Central memory CD8-positive, alpha-beta T cell (primary cell): ENCODE results near the gene ZNF528.

Source experiments
- ATAC-seq: fragments of 150-1000 bp; cut with Tn5 transposase; replicated peaks from 2 replicates; pipeline ENCODE4 v1.10.0; 2022; ENCODE audit warnings: mild to moderate bottlenecking, moderate FRiP score, moderate number of reproducible peaks; ENCODE audit not compliant: poor library complexity, severe bottlenecking; ENCODE audit errors: extremely low read depth
- DNase-seq, 2 donors: peaks; one replicate each; pipeline ENCODE4 v3.0.0; 2021; ENCODE audit warnings: low spot score in 2 of 2
- H3K27ac Mint-ChIP-seq: one replicate; pipeline ENCODE4 v1.8.0; 2022; ENCODE audit warnings: low read depth, mild to moderate bottlenecking, moderate library complexity, mixed read lengths
- H3K27me3 Mint-ChIP-seq: one replicate; pipeline ENCODE4 v1.8.0; 2022; ENCODE audit warnings: mixed read lengths
- H3K36me3 Mint-ChIP-seq: one replicate; pipeline ENCODE4 v1.8.0; 2022; ENCODE audit warnings: mild to moderate bottlenecking, moderate library complexity, mixed read lengths; ENCODE audit not compliant: insufficient read depth
- H3K4me1 Mint-ChIP-seq: one replicate; pipeline ENCODE4 v1.8.0; 2022; ENCODE audit warnings: mixed read lengths
- H3K4me3 Mint-ChIP-seq: one replicate; pipeline ENCODE4 v1.8.0; 2022; ENCODE audit warnings: mild to moderate bottlenecking, moderate library complexity, mixed read lengths
- H3K9me3 Mint-ChIP-seq: one replicate; pipeline ENCODE4 v1.8.0; 2022; ENCODE audit warnings: mixed read lengths

The ZNF528 gene

DNA sequence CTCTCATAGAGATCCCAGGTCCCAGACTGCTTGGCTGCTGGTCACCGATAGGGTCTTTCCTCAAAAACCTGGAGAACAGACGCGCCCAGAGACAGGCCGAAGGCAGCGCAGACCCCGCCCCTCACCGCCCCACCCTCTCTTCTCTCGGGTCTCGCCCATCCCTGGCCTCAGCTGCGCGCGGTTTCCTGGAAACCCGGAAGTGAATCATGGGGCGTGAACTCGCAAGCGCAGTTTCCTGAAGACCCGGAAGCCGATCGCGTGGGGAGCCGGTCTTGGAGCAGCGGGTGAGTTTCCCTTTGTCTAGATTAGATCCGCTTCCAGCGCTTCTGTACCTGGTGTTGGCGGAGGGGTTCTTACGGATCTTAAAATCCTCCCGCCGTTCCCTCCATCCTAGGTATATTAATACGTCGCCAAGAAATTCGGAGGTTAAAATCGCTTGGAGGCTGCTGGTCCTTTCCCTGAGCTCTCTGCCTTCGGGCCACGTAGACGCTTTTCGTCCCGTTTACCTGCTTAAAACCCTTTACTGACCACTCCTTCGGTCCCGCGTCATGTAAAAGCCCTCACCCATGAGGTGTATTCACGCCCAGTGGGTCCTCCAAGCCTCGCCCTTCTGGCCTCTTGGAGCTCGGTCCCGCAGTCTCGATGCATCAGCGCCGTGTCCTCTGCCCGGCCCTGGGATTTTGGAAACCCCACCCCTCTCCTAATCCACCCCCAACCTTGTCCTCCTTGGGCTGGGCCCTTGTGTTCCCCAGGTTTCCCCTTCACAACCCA, 55.9 kb downstream of the ZNF528 start, which contains the start of gene ZNF578:
Gene ZNF578 (plus strand): TSS at position 230 of the 771 bp plus-strand sequence. CDS start 48,293 bp downstream, outside the sequence.
- H3K27me3 Mint-ChIP-seq: peaks cover 9% of the 10 kb centered on the region
- DNase-seq: peak in 1 of 2 donors; percentile 20
- H3K36me3 Mint-ChIP-seq: peaks cover 10% of the 10 kb centered on the region
- H3K27ac Mint-ChIP-seq: no peak within 1 kb of the TSS
- H3K4me3 Mint-ChIP-seq: peak within 1 kb of the TSS; percentile 79
- peak; percentile 64 for ATAC-seq
- peaks cover 60% of the 10 kb centered on the region for H3K9me3 Mint-ChIP-seq
- peaks cover 21% of the 10 kb centered on the region for H3K4me1 Mint-ChIP-seq

GRCh38 chr19:52464798-52465470, 67.3 kb downstream of the ZNF528 start:
- no peaks in the 10 kb centered on the region for H3K27me3 Mint-ChIP-seq
- H3K4me3 Mint-ChIP-seq: no peak overlapping the region
- H3K36me3 Mint-ChIP-seq: peaks cover 2% of the 10 kb centered on the region
- no peaks in the 10 kb centered on the region for H3K4me1 Mint-ChIP-seq
- no peak overlapping the region for H3K27ac Mint-ChIP-seq
- DNase-seq (no peak), ATAC-seq (no peak)
- peaks cover 28% of the 10 kb centered on the region for H3K9me3 Mint-ChIP-seq
